Measurements from ENCODE around the gene NEDD4.

DNA sequence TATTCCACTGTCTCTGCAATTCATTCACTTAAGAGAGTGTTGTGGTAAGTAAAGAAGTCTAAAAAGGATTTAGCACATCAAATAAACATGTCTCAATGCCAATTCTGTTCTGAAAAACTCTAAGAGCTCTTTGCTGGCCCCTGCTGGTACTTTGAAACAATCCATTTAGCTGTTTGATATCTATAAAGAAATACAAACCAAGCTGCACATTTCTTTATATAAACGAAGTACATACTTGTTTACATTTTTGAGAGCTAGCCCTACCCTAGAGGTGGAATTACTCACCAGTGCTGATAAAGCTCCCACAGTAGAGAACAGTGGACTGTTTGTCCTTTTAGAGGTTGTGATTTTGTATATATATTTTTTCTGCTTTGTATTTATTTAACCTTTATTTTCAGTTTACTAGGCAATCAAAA lies 75.5 kb downstream of the NEDD4 start:
- TF ChIP-seq POLR2AphosphoS5 (IDR thresholded peaks at IDR 0.05; ENCODE audit: low read depth, low read length) (peak; percentile 74; the same call in 1 of the 2 replicates), TCF7L2 (IDR thresholded peaks at IDR 0.05; ENCODE audit: low read depth, low read length) (0 out of 2 replicates have a peak, but pooled peaks have one; percentile 36)
- TF ChIP-seq, protein P1, sequence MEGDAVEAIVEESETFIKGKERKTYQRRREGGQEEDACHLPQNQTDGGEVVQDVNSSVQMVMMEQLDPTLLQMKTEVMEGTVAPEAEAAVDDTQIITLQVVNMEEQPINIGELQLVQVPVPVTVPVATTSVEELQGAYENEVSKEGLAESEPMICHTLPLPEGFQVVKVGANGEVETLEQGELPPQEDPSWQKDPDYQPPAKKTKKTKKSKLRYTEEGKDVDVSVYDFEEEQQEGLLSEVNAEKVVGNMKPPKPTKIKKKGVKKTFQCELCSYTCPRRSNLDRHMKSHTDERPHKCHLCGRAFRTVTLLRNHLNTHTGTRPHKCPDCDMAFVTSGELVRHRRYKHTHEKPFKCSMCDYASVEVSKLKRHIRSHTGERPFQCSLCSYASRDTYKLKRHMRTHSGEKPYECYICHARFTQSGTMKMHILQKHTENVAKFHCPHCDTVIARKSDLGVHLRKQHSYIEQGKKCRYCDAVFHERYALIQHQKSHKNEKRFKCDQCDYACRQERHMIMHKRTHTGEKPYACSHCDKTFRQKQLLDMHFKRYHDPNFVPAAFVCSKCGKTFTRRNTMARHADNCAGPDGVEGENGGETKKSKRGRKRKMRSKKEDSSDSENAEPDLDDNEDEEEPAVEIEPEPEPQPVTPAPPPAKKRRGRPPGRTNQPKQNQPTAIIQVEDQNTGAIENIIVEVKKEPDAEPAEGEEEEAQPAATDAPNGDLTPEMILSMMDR (IDR thresholded peaks at IDR 0.05): peak; percentile 78; the same call in 1 of the 2 replicates

Data from Panc1 (cell line).